PC-3 (cell line): ENCODE data around the gene MAML3. TPM values are rescaled to one million over a fixed set of nuclear protein-coding genes. Genes with fewer than 3 reads are reported as not detected.

Experiments
- ATAC-seq: fragments of 200-7000 bp; cut with Tn5 transposase; 2 replicates; pipeline ENCODE4 v1.9.1; 2020; ENCODE audit warnings: mild to moderate bottlenecking, moderate library complexity
- BruUV-seq: library from RNA; stranded (reverse); fragments of 400-500 nt; replicated peaks from 2 replicates; lab custom pipeline; 2021; lab: Mats Ljungman, UMichigan
- CTCF ChIA-PET: fragments of 300-600 bp; sonication (Branson Sonifier 250); formaldehyde crosslinking; loops from one replicate; lab custom pipeline; 2022; ENCODE audit warnings: antibody characterized with exemption; lab: Charles Lee
- POLR2A ChIA-PET: fragments of 300-600 bp; sonication (Branson Sonifier 250); formaldehyde crosslinking; loops from one replicate; lab custom pipeline; 2022; ENCODE audit warnings: antibody characterized with exemption; ENCODE audit not compliant: unreplicated experiment; lab: Charles Lee
- DNase-seq: peaks from one replicate; pipeline ENCODE4 v3.0.0-alpha.2; 2015
- H2AFZ ChIP-seq: fragments of 300-600 bp; sonication (generic); 2 replicates; pipeline ENCODE4 v1.6.0; 2016; ENCODE audit warnings: antibody characterized with exemption, low read length
- H3F3A ChIP-seq: fragments of 300-600 bp; sonication (generic); one replicate; pipeline ENCODE4 v1.6.0; 2017; ENCODE audit warnings: antibody characterized with exemption, low read length, control low read depth, mild to moderate bottlenecking; ENCODE audit not compliant: unreplicated experiment
- H3K27ac ChIP-seq: fragments of 300-600 bp; sonication (generic); 2 replicates; pipeline ENCODE4 v1.5.1; 2016; ENCODE audit warnings: mild to moderate bottlenecking, low read length
- H3K27me3 ChIP-seq: fragments of 300-600 bp; sonication (generic); 2 replicates; pipeline ENCODE4 v1.6.1; 2016; ENCODE audit warnings: low read length, mixed read lengths
- H3K36me3 ChIP-seq: fragments of 300-600 bp; sonication (generic); 2 replicates; pipeline ENCODE4 v1.6.1; 2016; ENCODE audit warnings: low read depth, mixed run types, low read length, mixed read lengths
- H3K4me1 ChIP-seq: fragments of 300-600 bp; sonication (generic); 2 replicates; pipeline ENCODE4 v1.5.1; 2016; ENCODE audit warnings: low read length; ENCODE audit not compliant: insufficient read depth
- H3K4me2 ChIP-seq: fragments of 300-600 bp; sonication (generic); 2 replicates; pipeline ENCODE4 v1.6.0; 2016; ENCODE audit warnings: low read length
- H3K4me3 ChIP-seq: fragments of 300-600 bp; sonication (generic); 2 replicates; pipeline ENCODE4 v1.5.1; 2016; ENCODE audit warnings: mild to moderate bottlenecking, low read length, mixed read lengths
- H3K79me2 ChIP-seq: fragments of 300-600 bp; sonication (generic); 2 replicates; pipeline ENCODE4 v1.6.1; 2017; ENCODE audit warnings: low read length, mixed read lengths
- H3K9ac ChIP-seq: fragments of 300-600 bp; sonication (generic); 2 replicates; pipeline ENCODE4 v1.6.0; 2016; ENCODE audit warnings: mild to moderate bottlenecking, low read length
- H3K9me2 ChIP-seq: fragments of 300-600 bp; sonication (generic); replicated peaks from 2 replicates; pipeline ENCODE4 v1.6.1; 2016; ENCODE audit warnings: mixed run types, low read length, mixed read lengths
- H3K9me3 ChIP-seq: fragments of 300-600 bp; sonication (generic); 2 replicates; pipeline ENCODE4 v1.6.1; 2016; ENCODE audit warnings: low read length, mixed read lengths
- H4K20me1 ChIP-seq: fragments of 300-600 bp; sonication (generic); 2 replicates; pipeline ENCODE4 v1.6.1; 2016; ENCODE audit warnings: low read length, mixed read lengths
- EZH2 ChIP-seq: fragments of 300-600 bp; sonication (generic); IDR thresholded peaks from one replicate; pipeline ENCODE4 v1.6.1; 2017; ENCODE audit warnings: antibody characterized with exemption, mild to moderate bottlenecking, low read length; ENCODE audit not compliant: unreplicated experiment
- EZH2phosphoT487 ChIP-seq: fragments of 300-600 bp; sonication (generic); IDR thresholded peaks from 2 replicates; pipeline ENCODE4 v1.6.1; 2018; ENCODE audit warnings: mild to moderate bottlenecking, antibody characterized with exemption, low read length, borderline replicate concordance
- intact Hi-C: fragments of 100-400 bp; cut with micrococcal nuclease; formaldehyde crosslinking; loops from 2 replicates; pipeline ENCODE4 v1.9.0; 2023
- total RNA-seq: library from RNA; depleted of rRNA; stranded (reverse); fragments of >200 nt; gene quantifications from 2 replicates; pipeline ENCODE4 v1.2.3, GENCODE V29; 2014
- TF ChIP-seq, protein P1 (sequence below): fragments of 300-600 bp; sonication (generic); conservative IDR thresholded peaks from 2 replicates; pipeline ENCODE4 v1.5.1; 2017; ENCODE audit warnings: antibody characterized with exemption, low read depth, mild to moderate bottlenecking, low read length

Gene MAML3
- total RNA-seq, 1 experiment from 2014 or later = 4.3 TPM

DNA sequence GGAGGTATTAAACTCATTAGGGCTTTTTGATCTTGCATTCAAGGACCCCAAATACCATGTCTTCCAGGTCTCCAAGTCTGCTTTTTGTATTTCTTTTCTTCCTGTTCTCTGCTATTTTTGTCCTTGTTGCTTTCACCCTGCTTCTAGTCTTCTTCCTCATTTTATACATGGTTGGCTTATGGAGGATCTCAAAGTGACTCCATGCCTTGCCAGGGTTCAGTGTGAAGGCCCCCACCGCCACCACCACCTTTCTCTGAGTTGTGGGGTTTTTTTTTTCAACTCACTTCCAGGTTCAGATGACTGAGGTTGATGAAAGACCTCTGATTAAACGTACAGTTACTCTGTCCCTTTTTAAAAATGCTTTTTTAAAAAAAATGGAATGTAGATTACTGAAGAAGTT lies 96.3 kb downstream of the MAML3 start:
- no TSS peak for BruUV-seq
- Histone ChIP-seq H3K79me2 (no peaks in the 10 kb centered on the region), H3K36me3 (no peaks in the 10 kb centered on the region)

DNA sequence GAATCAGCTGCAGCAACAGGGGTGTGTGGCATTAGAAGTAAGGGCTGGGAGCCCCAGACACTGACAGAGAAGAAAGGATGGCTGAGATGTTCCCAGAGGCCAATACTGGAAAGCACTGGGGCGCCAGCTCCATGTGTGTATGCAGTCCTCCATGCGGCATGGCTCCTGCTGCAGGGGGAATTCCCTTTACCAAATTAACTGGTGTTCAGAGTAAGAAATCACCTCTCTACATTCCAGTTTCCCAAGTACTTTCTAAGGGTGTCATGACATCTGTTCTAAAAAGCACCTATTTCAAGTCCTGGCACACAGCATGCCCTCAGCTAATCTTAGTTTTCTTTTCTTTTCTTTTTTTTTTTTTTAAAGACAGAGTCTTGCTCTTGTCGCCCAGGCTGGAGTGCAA lies 98.0 kb downstream of the MAML3 start:
- ATAC-seq = no peak
- H3K36me3 ChIP-seq = no peaks in the 10 kb centered on the region
- H3K9ac ChIP-seq = no peak overlapping the region
- POLR2A ChIA-PET = no interaction called here
- no peak overlapping the region for H3K27ac ChIP-seq
- no peaks in the 10 kb centered on the region for H4K20me1 ChIP-seq
- H3K9me3 ChIP-seq = no peaks in the 10 kb centered on the region
- no peak overlapping the region for H3K4me2 ChIP-seq
- H3K4me3 ChIP-seq = no peak overlapping the region
- no TSS peak for BruUV-seq
- H3K27me3 ChIP-seq = no peaks in the 10 kb centered on the region
- TF ChIP-seq EZH2phosphoT487 (no peak), EZH2 (no peak)
- TF ChIP-seq, protein P1, sequence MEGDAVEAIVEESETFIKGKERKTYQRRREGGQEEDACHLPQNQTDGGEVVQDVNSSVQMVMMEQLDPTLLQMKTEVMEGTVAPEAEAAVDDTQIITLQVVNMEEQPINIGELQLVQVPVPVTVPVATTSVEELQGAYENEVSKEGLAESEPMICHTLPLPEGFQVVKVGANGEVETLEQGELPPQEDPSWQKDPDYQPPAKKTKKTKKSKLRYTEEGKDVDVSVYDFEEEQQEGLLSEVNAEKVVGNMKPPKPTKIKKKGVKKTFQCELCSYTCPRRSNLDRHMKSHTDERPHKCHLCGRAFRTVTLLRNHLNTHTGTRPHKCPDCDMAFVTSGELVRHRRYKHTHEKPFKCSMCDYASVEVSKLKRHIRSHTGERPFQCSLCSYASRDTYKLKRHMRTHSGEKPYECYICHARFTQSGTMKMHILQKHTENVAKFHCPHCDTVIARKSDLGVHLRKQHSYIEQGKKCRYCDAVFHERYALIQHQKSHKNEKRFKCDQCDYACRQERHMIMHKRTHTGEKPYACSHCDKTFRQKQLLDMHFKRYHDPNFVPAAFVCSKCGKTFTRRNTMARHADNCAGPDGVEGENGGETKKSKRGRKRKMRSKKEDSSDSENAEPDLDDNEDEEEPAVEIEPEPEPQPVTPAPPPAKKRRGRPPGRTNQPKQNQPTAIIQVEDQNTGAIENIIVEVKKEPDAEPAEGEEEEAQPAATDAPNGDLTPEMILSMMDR = no peak
- H2AFZ ChIP-seq = no peak overlapping the region
- H3K4me1 ChIP-seq = peaks cover 9% of the 10 kb centered on the region
- no peaks in the 10 kb centered on the region for H3K9me2 ChIP-seq
- no peak for DNase-seq
- no peaks in the 10 kb centered on the region for H3F3A ChIP-seq
- intact Hi-C loops = no loop called here
- CTCF ChIA-PET = no interaction called here
- no peaks in the 10 kb centered on the region for H3K79me2 ChIP-seq

More for the DNA sequence above, 96.3 kb downstream of the MAML3 start:
- Histone ChIP-seq H3K9ac (no peak overlapping the region), H3K9me3 (no peaks in the 10 kb centered on the region), H3K4me3 (no peak overlapping the region), H3K4me1 (peaks cover 9% of the 10 kb centered on the region), H4K20me1 (no peaks in the 10 kb centered on the region), H3K9me2 (no peaks in the 10 kb centered on the region), H3K4me2 (no peak overlapping the region), H2AFZ (no peak overlapping the region), H3K27me3 (no peaks in the 10 kb centered on the region), H3K27ac (no peak overlapping the region), H3F3A (no peaks in the 10 kb centered on the region)
- TF ChIP-seq EZH2phosphoT487 (no peak), EZH2 (no peak)
- TF ChIP-seq, protein P1 = no peak
- DNase-seq (no peak), ATAC-seq (no peak)
- ChIA-PET POLR2A (no interaction called here), CTCF (no interaction called here)
- intact Hi-C loops = no loop called here

DNA sequence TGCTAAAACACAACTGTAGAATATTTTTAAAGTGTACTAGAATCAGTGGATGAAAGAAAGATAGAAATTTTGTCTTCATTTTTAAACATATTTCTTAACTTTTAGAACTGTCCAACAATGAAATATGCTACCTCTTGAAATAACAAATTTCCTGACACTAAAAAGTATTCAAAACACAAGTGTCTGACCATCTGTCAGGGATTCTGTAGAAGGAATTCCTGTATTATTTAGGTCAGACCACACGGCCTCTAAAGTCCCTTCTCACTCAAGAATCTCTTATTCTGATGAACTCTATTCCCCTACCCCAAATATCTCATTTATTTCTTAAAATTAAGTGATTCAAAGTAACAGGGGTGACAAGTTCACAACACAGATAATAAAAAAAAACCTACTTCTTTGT lies 99.1 kb downstream of the MAML3 start:
- no TSS peak for BruUV-seq
- H3K36me3 ChIP-seq = no peaks in the 10 kb centered on the region
- H3K27ac ChIP-seq = no peak overlapping the region
- H3K9ac ChIP-seq = no peak overlapping the region
- CTCF ChIA-PET = no interaction called here
- no peak overlapping the region for H2AFZ ChIP-seq
- H3K4me3 ChIP-seq = no peak overlapping the region
- peaks cover 13% of the 10 kb centered on the region for H3K4me1 ChIP-seq
- no peaks in the 10 kb centered on the region for H4K20me1 ChIP-seq
- no peak for ATAC-seq
- POLR2A ChIA-PET = no interaction called here
- no peak overlapping the region for H3K4me2 ChIP-seq
- no peak for TF ChIP-seq EZH2
- TF ChIP-seq, protein P1 = no peak
- TF ChIP-seq EZH2phosphoT487 = no peak
- H3K9me2 ChIP-seq = no peaks in the 10 kb centered on the region
- H3K79me2 ChIP-seq = no peaks in the 10 kb centered on the region
- intact Hi-C loops = no loop called here
- H3K9me3 ChIP-seq = no peaks in the 10 kb centered on the region
- H3K27me3 ChIP-seq = no peaks in the 10 kb centered on the region
- no peak for DNase-seq
- no peaks in the 10 kb centered on the region for H3F3A ChIP-seq
